Loucy (cell line): Measurements from ENCODE around the gene PTPRN2.

Experiments used
- H2AFZ ChIP-seq: fragments of 200-600 bp; sonication (generic); 2 replicates; pipeline ENCODE4 v1.6.0; 2016; ENCODE audit warnings: antibody characterized with exemption, mild to moderate bottlenecking, low read length, moderate library complexity
- H3F3A ChIP-seq: fragments of 200-600 bp; 2 replicates; pipeline ENCODE4 v1.6.0; 2016; ENCODE audit warnings: antibody characterized with exemption, low read depth, mild to moderate bottlenecking
- H3K27me3 ChIP-seq: fragments of 200-600 bp; sonication (generic); 2 replicates; pipeline ENCODE4 v1.6.1; 2014; ENCODE audit warnings: low read length, mild to moderate bottlenecking; ENCODE audit not compliant: insufficient read depth, poor library complexity, severe bottlenecking
- H3K36me3 ChIP-seq: fragments of 200-600 bp; sonication (generic); 2 replicates; pipeline ENCODE4 v1.6.1; 2016; ENCODE audit warnings: low read length; ENCODE audit not compliant: insufficient read depth
- H3K4me1 ChIP-seq: fragments of 200-600 bp; sonication (generic); 2 replicates; pipeline ENCODE4 v1.5.1; 2014; ENCODE audit warnings: low read length, mild to moderate bottlenecking; ENCODE audit not compliant: insufficient read depth, poor library complexity, severe bottlenecking
- H3K4me2 ChIP-seq: fragments of 200-600 bp; sonication (generic); 2 replicates; pipeline ENCODE4 v1.6.0; 2014; ENCODE audit warnings: antibody characterized with exemption, low read length, low read depth, mild to moderate bottlenecking; ENCODE audit not compliant: poor library complexity, severe bottlenecking
- H3K4me3 ChIP-seq: fragments of 200-600 bp; sonication (generic); 2 replicates; pipeline ENCODE4 v1.5.1; 2014; ENCODE audit warnings: low read length, mild to moderate bottlenecking, mixed read lengths; ENCODE audit not compliant: poor library complexity, severe bottlenecking
- H3K79me2 ChIP-seq: fragments of 200-600 bp; sonication (generic); 2 replicates; pipeline ENCODE4 v1.6.1; 2014; ENCODE audit warnings: low read length; ENCODE audit not compliant: insufficient read depth
- H3K9ac ChIP-seq: fragments of 200-600 bp; sonication (generic); 2 replicates; pipeline ENCODE4 v1.6.0; 2014; ENCODE audit warnings: mild to moderate bottlenecking, low read depth, low read length, moderate library complexity; ENCODE audit not compliant: poor library complexity, severe bottlenecking
- H3K9me2 ChIP-seq: fragments of 200-600 bp; sonication (generic); replicated peaks from 2 replicates; pipeline ENCODE4 v1.6.1; 2016; ENCODE audit warnings: low read depth, low read length, mixed read lengths
- H3K9me3 ChIP-seq: fragments of 200-600 bp; sonication (generic); 2 replicates; pipeline ENCODE4 v1.6.1; 2014; ENCODE audit warnings: mild to moderate bottlenecking, antibody characterized with exemption, low read length, low read depth; ENCODE audit not compliant: insufficient read depth
- H4K20me1 ChIP-seq: fragments of 200-600 bp; sonication (generic); 2 replicates; pipeline ENCODE4 v1.6.0; 2014; ENCODE audit warnings: antibody characterized with exemption, low read length, mild to moderate bottlenecking; ENCODE audit not compliant: insufficient read depth, poor library complexity, severe bottlenecking
- CTCF ChIP-seq: fragments of 200-600 bp; sonication (generic); conservative IDR thresholded peaks from 2 replicates; pipeline ENCODE4 v1.5.1; 2014; ENCODE audit warnings: mild to moderate bottlenecking, antibody characterized with exemption, low read length
- EZH2phosphoT487 ChIP-seq: fragments of 200-600 bp; IDR thresholded peaks from 2 replicates; pipeline ENCODE4 v1.6.1; 2018; ENCODE audit warnings: antibody characterized with exemption, mild to moderate bottlenecking, moderate library complexity, borderline replicate concordance

The PTPRN2 gene

DNA sequence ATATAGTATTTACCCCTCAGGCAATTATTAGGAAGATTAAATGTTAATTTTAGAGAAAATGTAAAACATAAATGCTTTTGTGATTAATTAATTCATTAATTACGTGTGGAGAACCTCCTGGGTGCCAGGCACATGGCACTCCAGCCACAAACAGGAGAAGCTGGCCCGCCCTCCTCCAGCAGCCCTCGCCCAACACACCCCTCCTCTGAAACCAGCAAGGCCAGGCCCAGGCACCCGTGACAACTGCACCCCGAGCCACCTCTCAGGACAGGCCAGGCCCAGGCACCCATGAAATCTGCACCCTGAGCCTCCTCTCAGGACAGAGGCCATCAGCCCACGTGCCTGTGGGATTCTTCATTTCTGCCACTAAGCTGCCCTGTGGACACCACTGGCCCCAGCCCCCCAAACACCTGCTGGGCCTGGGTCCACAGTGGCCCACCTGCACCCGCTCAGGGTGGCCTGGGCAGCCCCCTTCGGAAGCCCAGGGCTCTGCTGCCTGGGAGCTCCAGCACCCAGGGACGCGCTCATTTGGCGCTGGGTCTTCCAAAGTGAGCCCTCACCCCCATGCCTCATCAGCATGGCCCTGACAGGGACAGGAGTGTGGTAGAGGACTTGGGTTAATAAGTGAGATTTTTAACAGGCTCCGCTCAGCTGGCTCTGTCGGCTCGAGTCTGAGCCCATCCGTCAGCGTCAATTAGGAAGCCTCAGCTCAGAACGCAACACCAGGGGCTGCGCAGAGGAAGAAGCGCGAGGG, 768.7 kb downstream of the PTPRN2 start:
- Histone ChIP-seq H3K79me2 (no peaks in the 10 kb centered on the region), H2AFZ (no peak overlapping the region), H3K9ac (no peak overlapping the region), H3K27me3 (no peaks in the 10 kb centered on the region), H3K4me2 (no peak overlapping the region), H3K9me2 (no peaks in the 10 kb centered on the region), H3K36me3 (no peaks in the 10 kb centered on the region), H3F3A (no peaks in the 10 kb centered on the region), H3K4me3 (no peak overlapping the region), H3K9me3 (peaks cover 8% of the 10 kb centered on the region; the same call in 1 of the 2 replicates), H3K4me1 (no peaks in the 10 kb centered on the region), H4K20me1 (no peaks in the 10 kb centered on the region)
- TF ChIP-seq EZH2phosphoT487 = no peak
- TF ChIP-seq CTCF = no peak

- Histone ChIP-seq H2AFZ (no peak overlapping the region), H3K9ac (no peak overlapping the region), H3K36me3 (no peaks in the 10 kb centered on the region), H3K4me3 (no peak overlapping the region), H4K20me1 (no peaks in the 10 kb centered on the region), H3K4me1 (no peaks in the 10 kb centered on the region), H3K79me2 (no peaks in the 10 kb centered on the region), H3F3A (no peaks in the 10 kb centered on the region), H3K9me3 (peaks cover 8% of the 10 kb centered on the region; the same call in 1 of the 2 replicates), H3K27me3 (no peaks in the 10 kb centered on the region), H3K9me2 (no peaks in the 10 kb centered on the region), H3K4me2 (no peak overlapping the region)
- TF ChIP-seq EZH2phosphoT487 (no peak), CTCF (no peak)
Observed at GRCh38 chr7:157817944-157818700, 769.5 kb downstream of the PTPRN2 start.

DNA sequence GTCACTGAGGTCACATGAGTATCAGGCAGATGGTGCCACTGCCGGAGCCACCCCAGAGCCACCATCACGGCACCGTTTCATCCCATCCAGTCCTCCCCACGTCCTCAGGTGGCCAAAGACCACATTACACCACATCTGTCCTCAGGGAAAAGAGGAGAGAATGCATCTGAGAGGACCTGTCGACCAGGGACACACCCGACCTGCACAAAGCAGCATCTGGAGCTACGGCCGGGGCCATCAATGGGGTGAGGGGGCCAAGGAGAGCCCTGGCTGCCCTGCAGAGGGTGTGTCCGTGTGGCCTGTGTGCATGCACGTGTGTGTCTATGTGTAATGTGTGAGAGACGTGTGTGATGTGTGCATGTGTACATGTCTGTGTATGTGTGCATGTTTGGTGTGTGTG, 770.2 kb downstream of the PTPRN2 start:
- peaks cover 8% of the 10 kb centered on the region; the same call in 1 of the 2 replicates for H3K9me3 ChIP-seq
- H3K9me2 ChIP-seq = no peaks in the 10 kb centered on the region
- H3K4me3 ChIP-seq = no peak overlapping the region
- no peaks in the 10 kb centered on the region for H3F3A ChIP-seq
- no peak overlapping the region for H3K4me2 ChIP-seq
- no peaks in the 10 kb centered on the region for H3K4me1 ChIP-seq
- no peak overlapping the region for H3K9ac ChIP-seq
- no peaks in the 10 kb centered on the region for H3K27me3 ChIP-seq
- TF ChIP-seq CTCF (no peak), EZH2phosphoT487 (no peak)
- H2AFZ ChIP-seq = no peak overlapping the region
- H3K36me3 ChIP-seq = no peaks in the 10 kb centered on the region
- no peaks in the 10 kb centered on the region for H4K20me1 ChIP-seq
- H3K79me2 ChIP-seq = no peaks in the 10 kb centered on the region
